Measurements from ENCODE around the gene DGKH. TPM values are rescaled to one million over a fixed set of nuclear protein-coding genes. Genes with fewer than 3 reads are reported as not detected.
A peak's percentile ranks its signal among the peaks of the same experiment; 100 is the strongest.
"Not testable (repeated sequence)": the region's sequence is repeated elsewhere in the genome, so short reads cannot be mapped to it uniquely, and the experiment has no call there.

Gene DGKH
- total RNA-seq, 1 experiment from 2014 or later, result 3.7 TPM

DNA sequence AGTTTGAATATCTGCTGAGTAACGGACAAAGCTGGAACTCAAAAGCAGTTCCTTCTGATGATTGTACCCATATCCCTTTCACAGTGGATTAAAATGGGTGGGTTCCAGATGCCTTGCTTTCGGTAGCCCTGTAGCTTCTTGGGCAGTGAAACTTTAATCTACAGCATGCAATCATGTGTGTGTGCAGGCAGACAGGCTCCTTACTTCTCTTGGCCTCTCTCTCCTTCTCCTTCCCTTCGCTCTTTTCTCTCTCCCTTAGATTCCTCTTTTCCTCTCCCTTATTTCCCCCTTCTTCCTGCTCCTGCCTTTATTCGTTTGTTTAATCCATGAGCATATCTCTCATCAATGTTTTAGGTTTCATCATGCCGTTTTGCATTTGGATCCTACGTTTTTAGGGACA is 8.1 kb downstream of the DGKH start:
- peak overlapping the region; percentile 34 for H3K4me3 ChIP-seq
- peaks cover 7% of the 10 kb centered on the region for H3K36me3 ChIP-seq
- no peaks in the 10 kb centered on the region for H3K27me3 ChIP-seq
- no peaks in the 10 kb centered on the region for H3K9me3 ChIP-seq
- DNase-seq, result peak; percentile 32

DNA sequence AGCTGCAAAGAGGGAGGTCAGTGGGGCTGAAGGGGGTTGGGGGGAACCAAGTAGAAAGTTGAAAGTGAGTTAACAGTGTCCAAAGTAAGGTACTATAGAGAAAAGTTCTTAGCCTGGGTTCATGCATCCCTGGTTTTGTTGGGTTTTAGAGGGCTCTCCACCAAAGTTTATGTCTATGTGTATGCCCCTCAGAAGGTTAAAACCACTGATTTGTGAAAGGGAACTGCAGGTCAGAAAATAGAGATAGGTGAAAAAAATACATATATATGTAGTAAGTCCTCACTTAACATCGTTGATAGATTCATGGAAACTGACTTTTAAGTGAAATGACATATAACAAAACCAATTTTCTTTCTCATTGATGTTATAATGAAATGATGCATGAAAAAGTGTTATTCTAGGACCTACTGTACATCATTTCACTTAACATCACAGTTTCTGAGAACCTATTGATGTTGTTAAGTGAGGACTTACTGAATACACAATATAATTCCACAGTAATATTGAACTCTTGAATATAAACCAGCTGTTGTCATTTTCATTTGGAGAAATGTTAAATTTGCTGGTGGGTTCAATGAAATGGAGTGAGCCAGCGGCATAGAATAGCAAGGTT is 9.6 kb downstream of the DGKH start:
- Histone ChIP-seq H3K4me3 (no peak overlapping the region), H3K36me3 (peaks cover 7% of the 10 kb centered on the region), H3K9me3 (no peaks in the 10 kb centered on the region), H3K27me3 (no peaks in the 10 kb centered on the region)
- DNase-seq, result no peak

DNA sequence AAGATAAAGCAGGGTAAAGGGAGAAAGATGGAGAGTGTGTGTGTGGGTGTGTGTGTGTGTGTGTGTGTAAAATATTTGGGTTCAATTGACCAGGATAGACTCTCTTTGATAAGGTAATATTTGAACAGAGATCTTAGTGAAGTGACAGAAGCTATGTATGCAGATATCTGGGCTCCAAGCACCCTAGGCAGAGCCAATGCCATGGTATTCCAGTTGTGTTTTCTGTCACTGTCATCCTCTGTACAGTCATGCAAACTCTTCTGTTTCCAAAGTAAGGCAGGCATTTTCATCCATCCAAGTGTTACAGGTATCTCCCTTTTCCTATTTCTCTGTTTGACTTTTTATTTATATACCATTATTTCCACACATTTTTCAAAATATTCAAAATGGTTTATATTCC is 13.5 kb downstream of the DGKH start:
- no peak overlapping the region for H3K4me3 ChIP-seq
- no peaks in the 10 kb centered on the region for H3K27me3 ChIP-seq
- DNase-seq, result no peak
- H3K9me3 ChIP-seq, result no peaks in the 10 kb centered on the region
- peaks cover 18% of the 10 kb centered on the region for H3K36me3 ChIP-seq

DNA sequence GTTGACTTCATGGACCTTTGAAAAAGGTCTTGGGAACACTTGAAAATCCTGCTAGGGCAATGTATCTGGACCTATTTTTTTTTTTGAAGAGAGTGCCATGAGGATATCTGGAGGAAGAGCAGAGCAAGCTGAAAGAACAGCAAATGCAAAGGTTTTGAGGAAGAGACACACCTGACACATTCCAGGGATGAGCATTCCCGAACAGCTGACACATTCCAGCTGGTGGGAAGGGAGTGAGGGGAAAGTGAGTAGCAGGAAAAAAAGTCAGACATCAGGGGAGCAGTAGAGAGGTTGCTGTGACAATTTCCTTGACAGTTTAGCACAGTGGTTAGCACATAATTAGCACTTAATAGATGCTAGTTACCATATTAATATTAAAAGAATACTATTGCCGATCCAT is 14.7 kb downstream of the DGKH start:
- H3K9me3 ChIP-seq, result no peaks in the 10 kb centered on the region
- no peak for DNase-seq
- no peak overlapping the region for H3K4me3 ChIP-seq

DNA sequence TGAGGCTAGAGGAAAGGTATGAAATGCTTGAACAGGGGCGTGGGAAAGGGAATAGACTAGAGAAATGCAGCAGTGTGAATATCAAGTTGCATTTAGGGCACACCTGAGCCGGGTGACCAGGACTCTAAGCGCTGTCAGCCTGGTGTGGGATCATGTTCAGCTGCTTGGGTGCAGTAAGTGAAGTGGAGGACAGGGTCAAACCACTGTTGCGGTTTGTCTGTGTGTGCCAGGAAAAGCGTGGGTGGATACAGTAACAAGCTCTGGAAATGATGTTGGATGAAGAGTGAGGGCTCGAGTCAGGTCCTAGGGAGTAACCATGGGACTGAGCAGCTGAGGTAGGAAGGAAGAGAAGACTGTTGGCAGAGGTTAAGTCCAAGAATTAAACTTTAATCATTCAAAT is 15.8 kb downstream of the DGKH start:
- Histone ChIP-seq H3K4me3 (no peak overlapping the region), H3K27me3 (no peaks in the 10 kb centered on the region), H3K9me3 (no peaks in the 10 kb centered on the region), H3K36me3 (peaks cover 11% of the 10 kb centered on the region)
- DNase-seq, result peak; percentile 73

More for the DNA sequence above, 14.7 kb downstream of the DGKH start:
- peaks cover 18% of the 10 kb centered on the region for H3K36me3 ChIP-seq
- H3K27me3 ChIP-seq, result no peaks in the 10 kb centered on the region

DNA sequence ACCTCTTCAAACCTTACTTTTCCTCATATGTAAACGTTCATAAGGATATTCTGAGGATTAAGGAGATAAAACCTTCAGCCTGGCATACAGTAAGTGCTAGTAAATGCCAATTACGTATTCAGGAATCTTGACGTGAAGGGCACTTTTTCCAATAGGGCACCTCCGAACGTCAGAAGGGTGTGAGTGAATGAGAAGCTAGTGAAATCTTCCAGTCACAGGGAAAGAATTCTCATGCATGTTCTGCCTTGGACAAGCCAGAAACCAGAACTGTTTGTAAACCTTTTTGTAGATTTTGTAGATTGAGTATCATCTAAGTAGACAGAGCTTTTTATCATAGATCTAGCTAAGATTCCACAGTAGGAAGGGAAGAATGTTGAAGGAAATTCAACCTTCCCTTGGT is 16.5 kb downstream of the DGKH start:
- Histone ChIP-seq H3K4me3 (no peak overlapping the region), H3K27me3 (no peaks in the 10 kb centered on the region), H3K9me3 (no peaks in the 10 kb centered on the region), H3K36me3 (peaks cover 11% of the 10 kb centered on the region)
- no peak for DNase-seq

DNA sequence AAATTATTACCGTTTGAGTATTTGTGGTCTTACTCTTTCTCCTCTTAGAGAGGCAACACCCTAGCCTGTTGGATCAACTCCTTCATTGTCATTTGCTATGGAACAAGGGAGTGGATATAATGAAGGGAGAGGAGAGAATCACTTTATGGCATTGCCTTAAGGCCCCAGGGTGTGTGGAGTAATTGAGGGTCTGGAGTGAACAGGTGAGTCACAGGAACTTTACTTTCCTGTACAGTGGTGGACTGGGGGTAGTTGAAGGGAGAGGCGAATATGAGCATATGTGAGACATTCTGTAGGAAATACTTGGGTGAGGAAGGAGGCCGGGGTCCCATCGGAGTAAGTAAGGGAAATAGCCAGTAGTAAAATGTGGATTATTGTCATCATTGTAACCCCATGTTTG is 17.0 kb downstream of the DGKH start:
- Histone ChIP-seq H3K4me3 (no peak overlapping the region), H3K36me3 (peaks cover 11% of the 10 kb centered on the region), H3K27me3 (no peaks in the 10 kb centered on the region), H3K9me3 (no peaks in the 10 kb centered on the region)
- no peak for DNase-seq

DNA sequence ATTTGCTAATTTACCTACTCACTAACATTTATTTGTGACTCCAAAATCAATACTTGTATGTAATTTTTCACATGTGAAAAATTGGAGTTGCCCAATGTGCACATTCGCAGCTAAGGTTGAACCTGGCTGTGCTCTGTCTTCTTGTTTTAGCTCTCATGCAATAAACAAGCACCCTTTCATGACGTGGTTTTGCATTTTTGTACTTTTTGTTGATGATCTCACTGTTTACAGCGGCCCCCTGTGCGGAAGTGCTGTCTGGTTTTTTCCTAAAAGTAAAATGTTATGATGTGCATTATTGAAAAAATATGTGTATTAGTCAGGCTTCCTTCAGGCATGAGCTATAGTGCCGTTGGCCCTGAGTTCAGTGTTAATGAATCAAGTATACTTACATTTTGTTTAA is 18.1 kb downstream of the DGKH start:
- Histone ChIP-seq H3K27me3 (no peaks in the 10 kb centered on the region), H3K9me3 (no peaks in the 10 kb centered on the region), H3K36me3 (peaks cover 11% of the 10 kb centered on the region), H3K4me3 (no peak overlapping the region)
- DNase-seq, result peak; percentile 28

DNA sequence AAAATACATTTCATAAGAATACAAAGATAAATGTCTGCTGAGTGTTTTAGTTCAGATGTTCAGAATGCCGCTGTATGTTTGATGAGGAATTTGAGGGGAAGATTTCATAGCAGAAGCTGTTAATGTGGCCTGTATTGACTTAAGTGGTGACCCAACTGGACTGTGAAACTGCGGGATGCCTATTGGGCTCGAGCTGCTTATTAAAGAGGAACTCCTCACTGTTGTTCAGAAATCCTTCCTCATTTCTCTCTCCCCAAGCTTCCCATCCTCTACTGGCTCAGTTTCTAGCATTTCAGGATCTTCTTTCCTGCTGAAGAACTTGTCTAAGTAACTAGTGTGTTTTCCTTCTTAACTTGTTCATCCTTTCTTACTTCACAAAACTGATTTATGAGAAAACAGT is 20.4 kb downstream of the DGKH start:
- Histone ChIP-seq H3K4me3 (no peak overlapping the region), H3K9me3 (no peaks in the 10 kb centered on the region), H3K36me3 (peaks cover 11% of the 10 kb centered on the region), H3K27me3 (no peaks in the 10 kb centered on the region)
- DNase-seq, result no peak

DNA sequence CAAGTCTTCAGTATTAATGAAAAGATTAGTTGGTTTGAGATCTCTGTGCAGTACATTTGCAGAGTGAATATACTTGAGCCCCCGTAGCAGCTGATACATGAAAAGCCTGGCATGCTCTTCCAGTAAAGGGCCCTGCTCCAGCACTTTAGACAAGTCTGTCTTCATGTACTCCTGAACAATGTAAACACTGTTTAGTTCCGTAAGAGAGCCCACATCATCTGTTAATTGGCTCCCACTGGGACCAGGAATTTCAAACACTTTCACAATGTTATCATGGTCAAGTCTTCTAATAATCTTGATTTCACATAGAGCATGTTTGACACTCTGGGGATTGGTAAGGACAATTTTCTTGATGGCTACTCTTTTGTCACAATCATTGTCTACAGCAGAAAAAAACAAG is 22.2 kb downstream of the DGKH start:
- H3K27me3 ChIP-seq, H3K4me3 ChIP-seq, H3K36me3 ChIP-seq, H3K9me3 ChIP-seq, DNase-seq: not testable (repeated sequence)

DNA sequence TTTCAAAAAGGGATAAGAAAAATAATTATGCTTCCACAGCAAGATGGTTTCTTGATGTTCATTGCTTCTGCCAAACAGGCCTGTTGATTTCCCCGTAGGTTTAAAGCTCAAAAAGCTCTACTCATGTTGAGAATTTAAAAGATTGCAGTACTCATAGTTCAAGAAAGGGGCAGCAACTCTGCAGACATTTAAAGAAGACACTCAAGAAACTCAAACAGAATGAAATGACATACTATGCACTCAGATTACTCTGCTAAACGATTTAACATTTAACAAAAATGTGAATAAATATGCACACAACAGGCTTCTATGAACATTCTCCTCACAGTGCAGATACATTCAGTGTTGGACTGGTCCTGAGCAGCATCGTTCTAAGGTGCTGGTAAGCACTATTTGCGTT is 22.7 kb downstream of the DGKH start:
- H3K36me3 ChIP-seq, DNase-seq, H3K4me3 ChIP-seq, H3K27me3 ChIP-seq, H3K9me3 ChIP-seq: not testable (repeated sequence)

DNA sequence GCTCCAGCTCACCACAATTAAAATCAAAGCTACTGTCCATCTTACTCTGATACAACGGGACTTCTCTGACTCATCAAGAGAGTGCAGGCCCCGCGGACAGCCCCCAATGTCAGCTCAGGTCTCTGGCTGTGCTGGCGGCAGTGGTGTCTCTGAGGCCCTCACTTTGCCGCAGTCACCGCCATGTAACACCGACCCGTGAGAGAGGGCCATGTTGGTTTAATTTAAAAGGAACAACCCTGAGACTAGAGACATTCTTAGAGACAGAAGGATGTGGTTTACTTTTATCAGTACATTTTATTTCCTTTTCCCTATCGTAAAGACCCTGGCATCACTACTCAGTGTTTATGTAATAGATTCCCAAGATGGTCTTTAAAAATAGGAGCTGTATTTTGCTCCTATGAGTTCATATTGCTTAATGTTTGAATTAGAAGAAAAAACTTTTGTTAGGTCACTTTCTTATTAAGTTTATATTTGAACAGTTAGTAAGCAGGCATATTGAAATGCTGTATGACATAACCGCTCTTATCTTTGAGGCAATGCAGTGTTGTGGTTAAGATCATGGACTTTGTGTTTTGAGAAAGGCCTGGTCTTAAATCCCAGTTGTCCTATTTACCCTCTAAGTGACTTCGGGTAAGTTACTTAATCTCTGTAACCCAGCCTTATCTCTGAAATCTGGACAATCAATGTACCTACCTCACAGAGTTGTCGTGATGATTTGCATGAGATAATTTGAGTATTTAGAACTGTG is 23.4 kb downstream of the DGKH start:
- no peaks in the 10 kb centered on the region for H3K9me3 ChIP-seq
- H3K27me3 ChIP-seq, result no peaks in the 10 kb centered on the region
- no peaks in the 10 kb centered on the region; the same call in 1 of the 2 replicates for H3K36me3 ChIP-seq
- no peak overlapping the region for H3K4me3 ChIP-seq
- DNase-seq, result no peak

DNA sequence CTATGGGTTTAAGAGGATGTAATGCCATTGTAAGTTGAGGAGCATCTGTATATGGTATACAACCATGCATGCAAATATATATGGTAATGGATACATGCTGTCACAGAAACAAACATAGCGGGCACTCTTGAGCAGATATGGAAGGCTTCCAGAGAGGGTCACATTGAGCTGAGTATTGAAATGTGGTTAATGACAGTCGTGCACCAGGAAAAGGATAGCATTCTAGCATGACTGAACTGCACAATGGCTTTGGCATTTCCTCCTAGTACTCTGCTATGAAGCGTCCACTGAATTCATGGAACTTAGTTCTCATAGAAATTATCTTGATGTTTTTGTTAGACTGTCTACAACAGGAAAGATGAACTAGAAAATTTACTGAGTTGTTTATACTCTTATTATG is 25.2 kb downstream of the DGKH start:
- H3K27me3 ChIP-seq, result no peaks in the 10 kb centered on the region
- H3K9me3 ChIP-seq, result no peaks in the 10 kb centered on the region

DNA sequence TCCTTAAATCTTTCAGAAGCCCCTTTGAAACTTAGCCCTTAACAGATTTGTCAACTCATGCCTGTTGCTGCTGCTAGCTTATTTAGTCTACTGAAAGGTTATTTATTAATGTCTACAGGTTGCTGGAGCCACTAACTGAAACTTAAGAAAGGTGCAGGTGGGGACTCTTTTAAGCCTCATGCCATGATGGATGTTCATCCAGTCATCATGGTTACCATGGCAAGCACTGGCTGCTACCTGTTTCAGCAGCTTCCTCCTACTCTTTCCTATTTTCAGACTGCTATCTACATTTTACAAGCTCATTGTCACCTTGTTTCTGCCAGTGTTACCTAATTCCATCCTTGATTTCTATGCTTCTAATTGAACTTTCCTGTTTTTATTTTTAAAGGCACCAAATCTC is 27.1 kb downstream of the DGKH start:
- H3K36me3 ChIP-seq, result no peaks in the 10 kb centered on the region; the same call in 1 of the 2 replicates
- no peak for DNase-seq
- H3K9me3 ChIP-seq, result no peaks in the 10 kb centered on the region; the same call in 1 of the 2 replicates
- H3K4me3 ChIP-seq, result no peak overlapping the region
- H3K27me3 ChIP-seq, result no peaks in the 10 kb centered on the region

More for the DNA sequence above, 25.2 kb downstream of the DGKH start:
- no peak overlapping the region for H3K4me3 ChIP-seq
- no peaks in the 10 kb centered on the region; the same call in 1 of the 2 replicates for H3K36me3 ChIP-seq
- no peak for DNase-seq

DNA sequence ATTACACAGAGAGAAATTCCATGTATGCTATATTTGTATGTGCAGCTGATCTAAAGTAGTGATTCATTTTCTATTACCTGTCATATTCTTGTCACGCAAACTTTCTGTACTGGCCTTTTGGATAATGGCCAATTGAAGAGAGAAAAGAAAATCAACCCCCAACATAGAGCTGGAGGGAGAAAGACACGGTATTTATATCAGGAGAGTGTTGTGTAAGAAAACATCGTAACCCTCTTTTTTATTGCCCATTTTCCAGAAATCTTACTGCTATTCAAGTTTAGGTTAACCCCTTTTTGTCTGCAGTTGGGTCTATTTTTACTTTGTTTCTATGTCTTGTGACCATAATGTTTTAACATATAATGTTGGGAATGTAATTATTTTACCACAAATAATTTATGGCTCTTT is 27.9 kb downstream of the DGKH start:
- DNase-seq, result no peak
- Histone ChIP-seq H3K9me3 (peaks cover 2% of the 10 kb centered on the region), H3K36me3 (peaks cover 2% of the 10 kb centered on the region; the same call in 1 of the 2 replicates), H3K27me3 (no peaks in the 10 kb centered on the region), H3K4me3 (no peak overlapping the region)

DNA sequence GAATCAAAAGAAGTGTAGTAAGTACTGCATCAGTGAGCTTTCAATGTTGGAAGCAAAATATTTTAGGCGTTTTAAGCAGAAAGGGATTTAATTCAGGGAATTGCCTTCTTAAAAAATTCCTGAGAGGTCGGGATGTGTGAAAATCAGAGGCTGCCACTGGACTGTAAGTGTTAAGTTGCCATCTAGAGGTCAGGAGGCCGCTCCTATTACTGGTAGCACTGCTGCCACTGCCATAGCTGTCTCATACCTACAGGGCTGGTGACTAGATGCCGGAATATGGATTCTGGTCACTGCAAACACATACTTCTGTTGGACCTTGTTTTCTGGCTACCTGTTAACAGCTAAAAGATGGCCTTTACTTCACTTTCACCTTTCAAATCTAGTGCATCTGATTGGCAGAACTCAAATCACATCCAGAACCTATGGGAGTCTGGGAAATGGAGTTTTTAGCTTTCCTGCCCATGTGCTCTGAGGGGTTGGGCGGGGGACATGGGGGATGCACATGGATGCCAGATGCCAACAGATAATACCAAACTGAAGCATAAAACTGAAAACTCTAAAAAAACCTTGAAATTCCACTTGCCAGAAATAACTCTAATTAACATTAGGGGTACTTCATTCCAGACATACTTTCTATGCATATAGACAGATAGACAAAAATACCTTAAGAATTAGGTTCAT is 29.8 kb downstream of the DGKH start:
- Histone ChIP-seq H3K27me3 (no peaks in the 10 kb centered on the region), H3K9me3 (peaks cover 2% of the 10 kb centered on the region), H3K4me3 (no peak overlapping the region), H3K36me3 (peaks cover 2% of the 10 kb centered on the region; the same call in 1 of the 2 replicates)
- DNase-seq, result no peak

DNA sequence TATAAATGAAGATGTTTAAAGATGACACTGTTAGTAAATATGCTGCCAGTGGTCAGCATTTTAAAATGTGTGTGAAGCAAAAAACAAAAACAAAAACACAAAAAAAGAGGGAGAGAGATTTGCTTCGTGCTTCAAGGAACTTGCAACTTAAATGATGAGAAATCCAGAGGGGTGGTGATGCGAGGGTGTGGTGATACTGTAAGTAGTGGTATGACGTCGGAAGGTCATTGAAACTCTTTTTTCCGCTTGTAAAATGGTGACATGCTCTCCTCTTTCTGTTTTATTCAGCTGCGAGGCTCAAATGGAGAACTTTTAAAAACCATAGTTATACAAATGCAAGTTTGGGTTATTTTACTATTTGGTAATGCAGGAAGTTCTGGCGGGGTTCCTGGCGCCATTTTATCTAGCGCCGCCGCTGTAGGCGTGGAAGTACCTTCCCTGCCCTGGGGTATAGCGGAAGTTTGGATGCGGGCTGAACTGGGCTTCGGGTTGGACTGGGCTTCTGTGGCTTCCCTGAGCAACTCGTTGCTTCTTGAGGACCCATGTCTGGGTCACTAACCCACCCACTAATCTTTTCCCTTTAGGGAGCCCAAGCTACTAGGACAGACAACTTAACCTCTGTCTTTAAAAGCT is 34.8 kb downstream of the DGKH start:
- peaks cover 2% of the 10 kb centered on the region; the same call in 1 of the 2 replicates for H3K36me3 ChIP-seq
- peaks cover 15% of the 10 kb centered on the region for H3K9me3 ChIP-seq
- no peaks in the 10 kb centered on the region for H3K27me3 ChIP-seq
- DNase-seq, result no peak
- H3K4me3 ChIP-seq, result no peak overlapping the region
